ENCODE data around the gene ELK4. TPM values are rescaled to one million over a fixed set of nuclear protein-coding genes. Genes with fewer than 3 reads are reported as not detected.

The ELK4 gene
- total and polyA plus RNA-seq, 2 of the 8 experiments (the other 6 are each of a cell fraction or from before 2014, with no cell fraction given), result 2.9 to 26.3 TPM

DNA sequence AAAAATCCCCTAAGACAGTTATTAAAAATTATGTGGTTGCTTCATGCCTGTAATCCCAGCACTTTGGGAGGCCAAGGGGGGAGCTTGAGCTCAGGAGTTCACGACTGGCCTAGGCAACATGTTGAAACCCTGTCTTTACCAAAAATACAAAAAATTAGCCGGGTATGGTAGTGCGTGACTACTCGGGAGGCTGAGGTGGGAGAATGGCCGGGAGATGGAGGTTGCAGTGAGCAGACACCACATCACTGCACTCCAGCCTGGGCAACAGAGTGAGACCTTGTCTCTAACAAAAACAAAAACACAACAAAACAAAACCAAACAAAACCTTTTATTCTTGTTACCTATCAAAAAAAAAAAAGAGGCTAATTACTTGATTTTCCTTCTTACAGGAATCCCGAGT lies 2.1 kb downstream of the ELK4 start:
- TF ChIP-seq TBP (IDR thresholded peaks at IDR 0.05; ENCODE audit: low read depth, low read length), result no peak
- TF ChIP-seq KDM4A (IDR thresholded peaks at IDR 0.05; ENCODE audit: low read depth, low read length, severe bottlenecking), result no peak
- TF ChIP-seq MAX (IDR thresholded peaks at IDR 0.05), result no peak
- TF ChIP-seq CHD1 (IDR thresholded peaks at IDR 0.05; ENCODE audit: low read depth, low read length), result no peak
- Histone ChIP-seq H2BK15ac (ENCODE audit: low read length) (no peak overlapping the region), H3K14ac (ENCODE audit: insufficient read length) (no peak overlapping the region), H3K4me2 (ENCODE audit: insufficient read depth in 1 of 2, low read depth in 2 of 2, low read length in 2 of 2) (peak overlapping the region; percentile 58 to 86; a peak in 2 of 4 replicates), H3K27ac (ENCODE audit: low read depth, low read length) (no peak overlapping the region), H3K9ac (replicated peaks in 1 of 4; ENCODE audit: extremely low read depth in 1 of 4, low read depth in 3 of 4, low read length in 3 of 4) (no peak overlapping the region), H3K4ac (replicated peaks; ENCODE audit: insufficient read length, low read depth, low read length) (no peak overlapping the region), H2AK5ac (ENCODE audit: low read depth, low read length) (no peak overlapping the region), H3K56ac (replicated peaks; ENCODE audit: insufficient read length, low read depth, low read length) (no peak overlapping the region), H2BK12ac (ENCODE audit: low read depth, low read length) (no peak overlapping the region), H3K23ac (ENCODE audit: insufficient read length) (no peak overlapping the region), H2BK20ac (ENCODE audit: low read length) (no peak overlapping the region), H3K18ac (ENCODE audit: extremely low read depth, low read length) (no peak overlapping the region), H4K8ac (ENCODE audit: extremely low read depth, insufficient read depth, low read length) (no peak overlapping the region), H2AFZ (ENCODE audit: low read length) (no peak overlapping the region), H4K5ac (ENCODE audit: insufficient read length, low read depth, low read length) (no peak overlapping the region), H3K4me3 (ENCODE audit: extremely low read depth in 1 of 4, insufficient read depth in 2 of 4, low read depth in 3 of 4, low read length in 4 of 4) (peak overlapping the region in 1 of 4 experiments; percentile 78; a peak in 2 of 8 replicates), H3K4me1 (replicated peaks in 1 of 4; ENCODE audit: control insufficient read depth in 3 of 4, insufficient read depth in 4 of 4, low read length in 3 of 4) (no peaks in the 10 kb centered on the region; a peak in 2 of 7 replicates), H4K91ac (replicated peaks; ENCODE audit: insufficient read length, low read length) (no peak overlapping the region), H3K36me3 (ENCODE audit: control insufficient read depth in 2 of 4, insufficient read depth in 4 of 4, low read length in 3 of 4) (no peaks in the 10 kb centered on the region), H3K79me2 (ENCODE audit: control insufficient read depth in 1 of 2, insufficient read depth in 2 of 2, low read length in 2 of 2) (peaks cover 12 to 56% of the 10 kb centered on the region in 2 experiments), H3K23me2 (ENCODE audit: low read depth, low read length) (peaks cover 3% of the 10 kb centered on the region; the same call in 1 of the 2 replicates), H2BK120ac (replicated peaks; ENCODE audit: low read depth, low read length) (no peak overlapping the region), H4K20me1 (replicated peaks in 1 of 2; ENCODE audit: control insufficient read depth in 1 of 2, insufficient read depth in 2 of 2, low read length in 2 of 2) (peaks cover 0 to 4% of the 10 kb centered on the region in 2 experiments), H3K27me3 (replicated peaks in 1 of 4; ENCODE audit: control insufficient read depth in 3 of 4, extremely low read depth in 1 of 4, insufficient read depth in 3 of 4, low read length in 3 of 4) (no peaks in the 10 kb centered on the region), H2BK5ac (ENCODE audit: low read depth, low read length) (no peak overlapping the region), H3K79me1 (ENCODE audit: low read depth, low read length) (peaks cover 3% of the 10 kb centered on the region; the same call in 1 of the 2 replicates), H3K9me3 (ENCODE audit: insufficient read depth in 2 of 2, low read depth in 1 of 2, low read length in 1 of 2) (no peaks in the 10 kb centered on the region)
- no peak for FAIRE-seq
- no peak for DNase-seq (ENCODE audit: low read depth in 1 of 2, low spot score in 2 of 2)
- WGBS, 2 experiments (ENCODE audit: extremely low coverage in 1 of 2, insufficient coverage in 1 of 2, insufficient read length in 1 of 2, insufficient replicate concordance in 2 of 2, low coverage in 1 of 2, low lambda C conversion rate in 2 of 2, missing lambda C conversion rate in 1 of 2), result 87% methylated on average over 6 of the region's 6 CpGs; no CpG with 5 or more reads in 1 of the 2 experiments
- ChIA-PET CTCF (ENCODE audit: partially characterized antibody) (interaction anchor here (0.5 to 19.2 kb wide), 7 partner anchors 12 to 207 kb away, joined by 3 to 282 read pairs (median 4); no protein-coding TSS in a partner anchor), POLR2A (ENCODE audit: partially characterized antibody) (interaction anchor here (1.0 to 3.5 kb wide), 2 partner anchors 11 to 41 kb away, joined by 3 to 18 read pairs; no protein-coding TSS in a partner anchor)
